ENCODE measurements around the gene SMIM20.
A peak's percentile ranks its signal among the peaks of the same experiment; 100 is the strongest.

Gene SMIM20

GRCh38 chr4:25928379-25929297 lies 14.6 kb downstream of the SMIM20 start:
- no peak for DNase-seq

GRCh38 chr4:25929298-25929686 lies 15.3 kb downstream of the SMIM20 start:
- no peak for DNase-seq

GRCh38 chr4:25930731-25931354 lies 16.8 kb downstream of the SMIM20 start:
- DNase-seq = no peak

- DNase-seq = no peak
Observed at GRCh38 chr4:25936696-25937095, 22.7 kb downstream of the SMIM20 start.

- no peak for DNase-seq
Observed at GRCh38 chr4:25937801-25938200, 23.8 kb downstream of the SMIM20 start.

- DNase-seq = no peak
Observed at GRCh38 chr4:25938366-25938765, 24.3 kb downstream of the SMIM20 start.

GRCh38 chr4:25938787-25939186 lies 24.8 kb downstream of the SMIM20 start:
- DNase-seq = peak; percentile 55 to 56

- no peak for DNase-seq
Observed at GRCh38 chr4:25939330-25939729, 25.3 kb downstream of the SMIM20 start.

GRCh38 chr4:25941457-25942221 lies 27.6 kb downstream of the SMIM20 start:
- DNase-seq = no peak

- no peak for DNase-seq
Observed at GRCh38 chr4:25943312-25943711, 29.3 kb downstream of the SMIM20 start.

- no peak for DNase-seq
Observed at GRCh38 chr4:25943805-25944204, 29.8 kb downstream of the SMIM20 start.

- DNase-seq = no peak
Observed at GRCh38 chr4:25948051-25948450, 34.0 kb downstream of the SMIM20 start.

- DNase-seq = no peak
Observed at GRCh38 chr4:25949173-25949748, 35.2 kb downstream of the SMIM20 start.

GRCh38 chr4:25949994-25950393 lies 36.0 kb downstream of the SMIM20 start:
- no peak for DNase-seq

GRCh38 chr4:25950461-25951389 lies 36.7 kb downstream of the SMIM20 start:
- DNase-seq = no peak

- peak in 1 of 2 donors; percentile 18 for DNase-seq
Observed at GRCh38 chr4:25951390-25951952, 37.5 kb downstream of the SMIM20 start.

GRCh38 chr4:25953740-25954139 lies 39.7 kb downstream of the SMIM20 start:
- no peak for DNase-seq

GRCh38 chr4:25954293-25954904 lies 40.4 kb downstream of the SMIM20 start:
- no peak for DNase-seq

GRCh38 chr4:25955705-25956104 lies 41.7 kb downstream of the SMIM20 start:
- no peak for DNase-seq

- no peak for DNase-seq
Observed at GRCh38 chr4:25956260-25956659, 42.2 kb downstream of the SMIM20 start.

GRCh38 chr4:25958110-25958509 lies 44.1 kb downstream of the SMIM20 start:
- no peak for DNase-seq

Measured in stimulated activated CD4-positive, alpha-beta T cell treated with anti-CD3 and anti-CD28 coated beads, Interleukin-2, amount 100 ng/mL, for 24 hours (primary cell).